ENCODE measurements around the gene EMC8.

DNA sequence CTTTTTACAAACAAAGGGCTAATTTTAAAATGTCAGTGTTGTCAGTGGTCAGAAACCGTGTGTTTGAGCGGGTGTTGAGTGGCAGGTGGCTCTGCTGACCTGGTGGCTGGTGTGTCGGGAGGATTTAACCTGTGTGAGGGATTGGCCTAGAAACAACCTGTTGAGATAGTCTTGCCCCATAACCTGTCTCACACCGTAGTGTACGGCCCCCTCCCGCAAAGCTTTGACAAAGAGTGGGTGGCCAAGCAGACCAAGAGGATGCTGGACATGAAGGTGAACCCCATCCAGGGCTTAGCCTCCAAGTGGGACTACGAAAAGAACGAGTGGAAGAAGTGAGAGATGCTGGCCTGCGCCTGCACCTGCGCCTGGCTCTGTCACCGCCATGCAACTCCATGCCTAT is 7.2 kb upstream of the EMC8 start:
- TF ChIP-seq, protein P1, sequence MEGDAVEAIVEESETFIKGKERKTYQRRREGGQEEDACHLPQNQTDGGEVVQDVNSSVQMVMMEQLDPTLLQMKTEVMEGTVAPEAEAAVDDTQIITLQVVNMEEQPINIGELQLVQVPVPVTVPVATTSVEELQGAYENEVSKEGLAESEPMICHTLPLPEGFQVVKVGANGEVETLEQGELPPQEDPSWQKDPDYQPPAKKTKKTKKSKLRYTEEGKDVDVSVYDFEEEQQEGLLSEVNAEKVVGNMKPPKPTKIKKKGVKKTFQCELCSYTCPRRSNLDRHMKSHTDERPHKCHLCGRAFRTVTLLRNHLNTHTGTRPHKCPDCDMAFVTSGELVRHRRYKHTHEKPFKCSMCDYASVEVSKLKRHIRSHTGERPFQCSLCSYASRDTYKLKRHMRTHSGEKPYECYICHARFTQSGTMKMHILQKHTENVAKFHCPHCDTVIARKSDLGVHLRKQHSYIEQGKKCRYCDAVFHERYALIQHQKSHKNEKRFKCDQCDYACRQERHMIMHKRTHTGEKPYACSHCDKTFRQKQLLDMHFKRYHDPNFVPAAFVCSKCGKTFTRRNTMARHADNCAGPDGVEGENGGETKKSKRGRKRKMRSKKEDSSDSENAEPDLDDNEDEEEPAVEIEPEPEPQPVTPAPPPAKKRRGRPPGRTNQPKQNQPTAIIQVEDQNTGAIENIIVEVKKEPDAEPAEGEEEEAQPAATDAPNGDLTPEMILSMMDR (conservative IDR thresholded peaks at IDR 0.05): no peak
- no peak for TF ChIP-seq EZH2 (IDR thresholded peaks at IDR 0.05; ENCODE audit: low read depth)

Measured in PC-9 (cell line).